HG02973 (cell line): ENCODE results near the gene RRP9.
"Not testable (repeated sequence)": the region's sequence is repeated elsewhere in the genome, so short reads cannot be mapped to it uniquely, and the experiment has no call there.

Experiments
- ATAC-seq: cut with Tn5 transposase; IDR thresholded peaks from one replicate; pipeline ENCODE4 v1.9.1; 2021; ENCODE audit warnings: moderate library complexity; ENCODE audit not compliant: unreplicated experiment

RRP9 gene

GRCh38 chr3:51940648-51941462, 849 bp downstream of the RRP9 start:
- ATAC-seq: no peak

- no peak for ATAC-seq
Observed at GRCh38 chr3:51938780-51939425, 2.8 kb downstream of the RRP9 start.

- no peak for ATAC-seq
Observed at GRCh38 chr3:51937611-51938450, 3.9 kb downstream of the RRP9 start.

- ATAC-seq: no peak
Observed at GRCh38 chr3:51937014-51937413, 4.7 kb downstream of the RRP9 start.

GRCh38 chr3:51935886-51936755, 5.6 kb downstream of the RRP9 start:
- ATAC-seq: no peak

- no peak for ATAC-seq
Observed at GRCh38 chr3:51934991-51935885, 6.5 kb downstream of the RRP9 start.

- ATAC-seq: no peak
Observed at GRCh38 chr3:51934139-51934850, 7.4 kb downstream of the RRP9 start.

GRCh38 chr3:51933471-51934138, 8.1 kb downstream of the RRP9 start:
- ATAC-seq: no peak

- no peak for ATAC-seq
Observed at GRCh38 chr3:51932471-51933370, 9.0 kb downstream of the RRP9 start.

- ATAC-seq: no peak
Observed at GRCh38 chr3:51931756-51932155, 9.9 kb downstream of the RRP9 start.

GRCh38 chr3:51930439-51930838, 11.3 kb downstream of the RRP9 start:
- no peak for ATAC-seq

- ATAC-seq: no peak
Observed at GRCh38 chr3:51929420-51930003, 12.2 kb downstream of the RRP9 start.

GRCh38 chr3:51928981-51929380, 12.7 kb downstream of the RRP9 start:
- not testable (repeated sequence) for ATAC-seq

- ATAC-seq: no peak
Observed at GRCh38 chr3:51928438-51928837, 13.3 kb downstream of the RRP9 start.

- ATAC-seq: no peak
Observed at GRCh38 chr3:51927061-51927977, 14.4 kb downstream of the RRP9 start.

- no peak for ATAC-seq
Observed at GRCh38 chr3:51921081-51921578, 20.6 kb downstream of the RRP9 start.
